Cardiac fibroblast (primary cell): Measurements from ENCODE around the gene ULBP3.
A peak's percentile ranks its signal among the peaks of the same experiment; 100 is the strongest.
"Not testable (repeated sequence)": the region's sequence is repeated elsewhere in the genome, so short reads cannot be mapped to it uniquely, and the experiment has no call there.

Source experiments
- DNase-seq, 2 donors: peaks; one replicate each; pipeline versions ENCODE4 v3.0.0 to v3.0.0-alpha.2; 2010; ENCODE audit warnings: low read depth in 2 of 2
- H3K4me3 ChIP-seq, 2 donors: replicated peaks in 1 of 2; 1 replicate in 1 of 2; 2 replicates in 1 of 2; pipeline ENCODE4 v1.5.1; 2011; ENCODE audit warnings: low read depth in 2 of 2, low read length in 2 of 2, mild to moderate bottlenecking in 2 of 2, moderate library complexity in 1 of 2
- TF ChIP-seq, protein P1 (sequence below): IDR thresholded peaks from one replicate; pipeline ENCODE4 v1.5.1; 2011; ENCODE audit warnings: low read depth, mild to moderate bottlenecking, low read length, inconsistent platforms

ULBP3 gene

DNA sequence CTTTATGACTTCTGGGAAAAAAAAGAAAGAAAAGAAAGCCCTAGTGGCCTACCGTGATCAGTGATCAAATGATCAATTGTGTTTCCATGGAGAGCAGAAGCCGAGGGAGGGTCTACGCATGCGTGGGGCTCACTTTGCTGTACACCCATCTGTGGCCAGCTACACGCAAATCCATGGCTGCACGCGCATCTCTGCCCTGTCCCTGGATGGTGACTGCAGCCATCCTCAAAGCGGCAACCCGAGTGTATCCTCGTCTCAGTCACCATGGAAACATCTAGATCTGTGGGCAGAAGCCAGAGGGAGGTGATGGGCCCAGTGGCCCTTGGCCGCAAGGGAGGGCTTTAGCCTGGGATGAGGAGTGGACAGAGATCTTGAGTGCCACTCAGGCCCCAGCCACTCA lies 785 bp upstream of the ULBP3 start:
- no peak overlapping the region for H3K4me3 ChIP-seq
- DNase-seq, result no peak
- TF ChIP-seq, protein P1, sequence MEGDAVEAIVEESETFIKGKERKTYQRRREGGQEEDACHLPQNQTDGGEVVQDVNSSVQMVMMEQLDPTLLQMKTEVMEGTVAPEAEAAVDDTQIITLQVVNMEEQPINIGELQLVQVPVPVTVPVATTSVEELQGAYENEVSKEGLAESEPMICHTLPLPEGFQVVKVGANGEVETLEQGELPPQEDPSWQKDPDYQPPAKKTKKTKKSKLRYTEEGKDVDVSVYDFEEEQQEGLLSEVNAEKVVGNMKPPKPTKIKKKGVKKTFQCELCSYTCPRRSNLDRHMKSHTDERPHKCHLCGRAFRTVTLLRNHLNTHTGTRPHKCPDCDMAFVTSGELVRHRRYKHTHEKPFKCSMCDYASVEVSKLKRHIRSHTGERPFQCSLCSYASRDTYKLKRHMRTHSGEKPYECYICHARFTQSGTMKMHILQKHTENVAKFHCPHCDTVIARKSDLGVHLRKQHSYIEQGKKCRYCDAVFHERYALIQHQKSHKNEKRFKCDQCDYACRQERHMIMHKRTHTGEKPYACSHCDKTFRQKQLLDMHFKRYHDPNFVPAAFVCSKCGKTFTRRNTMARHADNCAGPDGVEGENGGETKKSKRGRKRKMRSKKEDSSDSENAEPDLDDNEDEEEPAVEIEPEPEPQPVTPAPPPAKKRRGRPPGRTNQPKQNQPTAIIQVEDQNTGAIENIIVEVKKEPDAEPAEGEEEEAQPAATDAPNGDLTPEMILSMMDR, result no peak

DNA sequence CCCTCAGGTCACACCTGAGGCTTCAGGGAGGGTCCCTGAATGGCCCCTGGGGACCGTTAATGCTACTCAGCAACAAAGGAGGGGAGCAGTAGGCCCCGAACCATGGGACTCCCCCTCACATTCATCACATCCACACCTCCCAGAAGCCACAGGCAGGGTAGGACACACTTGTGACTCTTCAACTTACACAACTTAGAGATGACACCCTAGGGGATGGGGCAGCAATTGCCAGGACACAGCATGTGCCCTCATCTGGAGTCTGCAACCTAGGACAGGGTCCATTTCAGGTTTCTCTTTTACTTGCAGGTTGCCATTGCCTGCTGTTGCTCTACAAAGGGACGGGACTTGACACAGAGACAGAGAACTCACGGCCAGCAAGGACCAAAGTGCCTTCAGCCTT lies 770 bp downstream of the ULBP3 start:
- peak in 1 of 2 donors; percentile 6 for DNase-seq
- TF ChIP-seq, protein P1, result no peak
- peak overlapping the region; percentile 75 to 80 for H3K4me3 ChIP-seq

DNA sequence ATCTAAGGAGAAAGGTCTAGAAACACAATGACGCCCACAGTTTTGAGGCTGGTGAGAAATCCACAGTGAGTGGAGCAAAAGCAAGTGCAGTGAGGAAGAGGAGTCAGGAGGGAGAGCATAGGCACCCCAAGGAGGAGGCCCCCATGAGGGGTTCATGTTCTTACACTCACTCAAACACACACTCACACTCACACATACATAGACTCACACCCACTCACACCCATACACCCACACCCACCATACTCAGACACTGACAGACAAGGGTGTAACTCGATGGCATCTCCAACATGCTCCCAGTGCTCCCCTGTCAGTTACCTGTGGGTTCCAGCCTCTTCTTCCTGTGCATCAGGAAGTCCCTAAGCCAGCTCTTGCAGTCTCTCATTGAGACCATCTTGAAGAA lies 3.8 kb downstream of the ULBP3 start:
- TF ChIP-seq, protein P1, result no peak
- H3K4me3 ChIP-seq, result no peak overlapping the region
- no peak for DNase-seq

DNA sequence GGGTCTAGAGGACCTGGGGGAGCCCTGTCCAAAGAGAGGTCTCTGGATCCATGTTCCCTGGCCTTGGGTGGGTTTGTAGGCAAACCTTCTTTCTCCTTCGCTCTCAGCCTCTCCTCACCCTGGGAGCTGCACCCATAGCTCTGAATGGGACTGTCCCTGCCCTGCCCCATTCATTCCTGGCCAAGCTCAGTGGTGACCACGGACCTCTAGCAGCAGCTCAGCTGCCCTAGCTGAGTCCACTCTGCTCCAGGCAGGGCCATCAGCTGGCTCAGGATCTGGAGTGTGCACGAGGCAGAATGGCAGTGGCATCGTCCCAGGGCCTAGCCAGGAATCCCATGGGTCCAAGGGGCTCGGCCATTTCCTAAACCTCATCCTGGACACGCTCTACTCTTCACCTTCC lies 5.3 kb downstream of the ULBP3 start:
- TF ChIP-seq, protein P1, result no peak
- no peak overlapping the region for H3K4me3 ChIP-seq
- DNase-seq, result no peak

DNA sequence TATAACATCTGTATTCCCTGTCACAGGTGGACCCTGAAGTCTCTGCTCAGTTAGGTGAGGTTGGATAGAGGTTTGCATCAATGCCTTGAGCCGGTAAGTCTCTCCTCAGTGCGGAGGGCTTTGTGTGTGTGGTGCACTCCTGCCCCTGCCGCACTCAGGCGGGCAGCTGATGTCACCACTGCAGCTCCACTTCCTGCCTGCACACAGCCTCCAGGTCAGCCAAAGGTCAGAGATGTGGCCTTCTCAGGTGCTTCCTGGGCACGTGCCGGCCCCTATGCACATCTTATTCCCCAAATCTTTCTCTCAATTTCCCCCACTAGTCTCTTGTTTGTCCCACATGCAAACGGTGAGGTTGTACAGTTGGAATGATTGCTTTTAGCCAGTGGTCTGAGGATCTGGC lies 8.9 kb downstream of the ULBP3 start:
- not testable (repeated sequence) for DNase-seq, H3K4me3 ChIP-seq

DNA sequence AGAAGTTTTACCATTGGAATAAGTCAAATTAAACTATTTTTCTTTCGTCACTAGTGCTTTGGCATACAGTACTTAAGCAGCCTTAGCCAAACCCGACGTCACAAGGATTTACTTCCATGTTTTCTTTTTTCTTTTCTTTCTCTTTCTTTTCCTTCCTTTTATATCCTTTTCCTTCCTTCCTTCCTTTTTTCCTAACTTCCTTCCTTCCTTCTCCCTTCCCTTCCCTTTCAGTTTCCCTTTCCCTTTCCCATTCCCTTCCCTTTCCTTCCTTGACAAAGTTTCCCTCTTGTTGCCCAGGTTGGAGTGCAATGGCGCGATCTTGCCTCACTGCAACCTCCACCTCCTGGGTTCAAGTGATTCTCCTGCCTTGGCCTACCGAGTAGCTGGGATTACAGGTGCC lies 9.9 kb downstream of the ULBP3 start:
- no peak for DNase-seq
- TF ChIP-seq, protein P1, result no peak
- no peak overlapping the region for H3K4me3 ChIP-seq

DNA sequence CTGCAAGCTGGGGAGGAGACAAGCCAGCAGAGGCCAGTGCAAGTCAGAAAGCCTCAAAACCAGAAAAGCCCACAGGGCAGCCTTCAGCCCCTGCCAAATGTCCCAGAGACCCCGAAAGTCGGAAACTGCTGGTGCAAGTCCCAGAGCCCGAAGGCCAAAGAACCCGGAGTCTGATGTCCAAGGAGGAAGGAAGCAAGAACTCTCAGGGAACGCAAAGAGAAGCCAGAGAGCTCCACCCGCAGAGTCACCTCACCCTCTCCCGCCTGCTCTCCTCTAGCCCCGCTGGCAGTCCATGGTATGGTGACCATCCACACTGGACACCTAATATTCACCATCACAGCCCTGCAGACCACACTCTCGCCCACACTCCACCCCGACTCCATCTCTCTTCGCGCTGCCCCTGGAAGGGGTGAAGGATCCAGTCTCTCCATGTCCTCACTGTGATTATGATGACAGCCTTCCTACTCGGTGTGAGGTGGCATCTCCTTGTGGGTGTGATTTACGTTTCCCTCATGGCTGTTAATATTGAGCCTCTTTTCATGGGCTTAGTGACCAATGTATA lies 10.6 kb downstream of the ULBP3 start:
- H3K4me3 ChIP-seq, result no peak overlapping the region
- DNase-seq, result no peak
- TF ChIP-seq, protein P1, result no peak
